GM23338 (cell line): Measurements from ENCODE around the gene CDYL2.

Source experiments
- CREB1 ChIP-seq: fragments of 250-450 bp; sonication (Bioruptor Pico); IDR thresholded peaks from 2 replicates; pipeline ENCODE4 v1.5.0; 2020; ENCODE audit warnings: low read depth, mild to moderate bottlenecking, moderate library complexity
- EZH2 ChIP-seq: fragments of 200-600 bp; sonication (generic); IDR thresholded peaks from one replicate; pipeline ENCODE4 v1.8.0; 2017; ENCODE audit warnings: antibody characterized with exemption, mild to moderate bottlenecking, low read depth; ENCODE audit not compliant: unreplicated experiment
- EZH2phosphoT487 ChIP-seq: fragments of 200-600 bp; sonication (generic); IDR thresholded peaks from one replicate; pipeline ENCODE4 v1.8.1; 2018; ENCODE audit warnings: antibody characterized with exemption; ENCODE audit not compliant: unreplicated experiment
- JUNB ChIP-seq: IDR thresholded peaks from one replicate; pipeline ENCODE4 v1.6.1; 2016; ENCODE audit warnings: antibody characterized with exemption; ENCODE audit not compliant: unreplicated experiment
- POLR2AphosphoS5 ChIP-seq: IDR thresholded peaks from 2 replicates; pipeline ENCODE4 v1.6.1; 2016; ENCODE audit warnings: antibody characterized with exemption, low read depth
- ZNF114 ChIP-seq: fragments of 250-450 bp; sonication (Bioruptor Pico); IDR thresholded peaks from 2 replicates; pipeline ENCODE4 v1.5.0; 2020; ENCODE audit warnings: mild to moderate bottlenecking, moderate library complexity
- TF ChIP-seq, protein P1 (sequence below), 2 experiments: fragments of 200-600 bp in 1 of 2; sonication (generic) in 1 of 2; conservative IDR thresholded peaks; 2 replicates each; pipeline versions ENCODE4 v1.5.1 to v1.6.1; 2016 to 2017; ENCODE audit warnings: antibody characterized with exemption in 2 of 2, low read depth in 2 of 2, mild to moderate bottlenecking in 2 of 2, moderate library complexity in 1 of 2
- TF ChIP-seq, protein P2 (sequence below): IDR thresholded peaks from one replicate; pipeline ENCODE4 v1.6.1; 2018; ENCODE audit warnings: antibody characterized with exemption; ENCODE audit not compliant: unreplicated experiment

DNA sequence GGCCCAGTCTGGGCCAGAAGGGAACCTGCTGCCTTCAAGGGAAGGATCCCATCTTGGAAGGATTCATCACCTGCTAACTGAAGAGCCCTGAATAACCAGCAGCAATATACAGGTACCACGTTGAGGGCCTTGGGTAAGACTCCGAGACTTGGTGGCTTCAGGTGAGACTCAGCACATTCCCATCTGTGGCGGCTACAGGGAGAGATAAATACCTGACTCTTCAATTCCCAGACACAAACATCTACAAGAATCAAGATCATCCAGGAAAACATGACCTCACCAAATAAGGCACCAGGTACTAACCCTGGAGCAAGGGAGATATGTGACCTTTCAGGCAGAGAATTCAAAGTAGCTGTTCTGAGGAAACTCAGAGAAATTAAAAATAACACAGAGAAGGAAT lies 164.1 kb downstream of the CDYL2 start:
- TF ChIP-seq, protein P1, sequence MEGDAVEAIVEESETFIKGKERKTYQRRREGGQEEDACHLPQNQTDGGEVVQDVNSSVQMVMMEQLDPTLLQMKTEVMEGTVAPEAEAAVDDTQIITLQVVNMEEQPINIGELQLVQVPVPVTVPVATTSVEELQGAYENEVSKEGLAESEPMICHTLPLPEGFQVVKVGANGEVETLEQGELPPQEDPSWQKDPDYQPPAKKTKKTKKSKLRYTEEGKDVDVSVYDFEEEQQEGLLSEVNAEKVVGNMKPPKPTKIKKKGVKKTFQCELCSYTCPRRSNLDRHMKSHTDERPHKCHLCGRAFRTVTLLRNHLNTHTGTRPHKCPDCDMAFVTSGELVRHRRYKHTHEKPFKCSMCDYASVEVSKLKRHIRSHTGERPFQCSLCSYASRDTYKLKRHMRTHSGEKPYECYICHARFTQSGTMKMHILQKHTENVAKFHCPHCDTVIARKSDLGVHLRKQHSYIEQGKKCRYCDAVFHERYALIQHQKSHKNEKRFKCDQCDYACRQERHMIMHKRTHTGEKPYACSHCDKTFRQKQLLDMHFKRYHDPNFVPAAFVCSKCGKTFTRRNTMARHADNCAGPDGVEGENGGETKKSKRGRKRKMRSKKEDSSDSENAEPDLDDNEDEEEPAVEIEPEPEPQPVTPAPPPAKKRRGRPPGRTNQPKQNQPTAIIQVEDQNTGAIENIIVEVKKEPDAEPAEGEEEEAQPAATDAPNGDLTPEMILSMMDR (conservative IDR thresholded peaks at IDR 0.05; ENCODE audit: low read depth in 2 of 2) = no peak
- no peak for TF ChIP-seq CREB1 (CRISPR knock-in tag)
- no peak for TF ChIP-seq EZH2phosphoT487
- TF ChIP-seq EZH2 = no peak
- TF ChIP-seq POLR2AphosphoS5 = no peak
- TF ChIP-seq, protein P2, sequence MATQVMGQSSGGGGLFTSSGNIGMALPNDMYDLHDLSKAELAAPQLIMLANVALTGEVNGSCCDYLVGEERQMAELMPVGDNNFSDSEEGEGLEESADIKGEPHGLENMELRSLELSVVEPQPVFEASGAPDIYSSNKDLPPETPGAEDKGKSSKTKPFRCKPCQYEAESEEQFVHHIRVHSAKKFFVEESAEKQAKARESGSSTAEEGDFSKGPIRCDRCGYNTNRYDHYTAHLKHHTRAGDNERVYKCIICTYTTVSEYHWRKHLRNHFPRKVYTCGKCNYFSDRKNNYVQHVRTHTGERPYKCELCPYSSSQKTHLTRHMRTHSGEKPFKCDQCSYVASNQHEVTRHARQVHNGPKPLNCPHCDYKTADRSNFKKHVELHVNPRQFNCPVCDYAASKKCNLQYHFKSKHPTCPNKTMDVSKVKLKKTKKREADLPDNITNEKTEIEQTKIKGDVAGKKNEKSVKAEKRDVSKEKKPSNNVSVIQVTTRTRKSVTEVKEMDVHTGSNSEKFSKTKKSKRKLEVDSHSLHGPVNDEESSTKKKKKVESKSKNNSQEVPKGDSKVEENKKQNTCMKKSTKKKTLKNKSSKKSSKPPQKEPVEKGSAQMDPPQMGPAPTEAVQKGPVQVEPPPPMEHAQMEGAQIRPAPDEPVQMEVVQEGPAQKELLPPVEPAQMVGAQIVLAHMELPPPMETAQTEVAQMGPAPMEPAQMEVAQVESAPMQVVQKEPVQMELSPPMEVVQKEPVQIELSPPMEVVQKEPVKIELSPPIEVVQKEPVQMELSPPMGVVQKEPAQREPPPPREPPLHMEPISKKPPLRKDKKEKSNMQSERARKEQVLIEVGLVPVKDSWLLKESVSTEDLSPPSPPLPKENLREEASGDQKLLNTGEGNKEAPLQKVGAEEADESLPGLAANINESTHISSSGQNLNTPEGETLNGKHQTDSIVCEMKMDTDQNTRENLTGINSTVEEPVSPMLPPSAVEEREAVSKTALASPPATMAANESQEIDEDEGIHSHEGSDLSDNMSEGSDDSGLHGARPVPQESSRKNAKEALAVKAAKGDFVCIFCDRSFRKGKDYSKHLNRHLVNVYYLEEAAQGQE = no peak
- TF ChIP-seq ZNF114 = no peak
- no peak for TF ChIP-seq JUNB
